ENCODE results near the gene SDS.
"Not testable (repeated sequence)": the region's sequence is repeated elsewhere in the genome, so short reads cannot be mapped to it uniquely, and the experiment has no call there.

The SDS gene

GRCh38 chr12:113359133-113359938 is 44.4 kb downstream of the SDS start:
- no peaks in the 10 kb centered on the region for H3K27me3 ChIP-seq (replicated peaks; ENCODE audit: control insufficient read depth, insufficient read depth, low read length)
- no peaks in the 10 kb centered on the region for H3K9me3 ChIP-seq (ENCODE audit: control insufficient read depth, low read length)
- DNase-seq (ENCODE audit: low read depth), result peak; percentile 26
- H3K9ac ChIP-seq (ENCODE audit: low read length), result peak overlapping the region; percentile 89
- H3K4me1 ChIP-seq (ENCODE audit: control insufficient read depth, insufficient read depth, low read length), result peaks cover 24% of the 10 kb centered on the region
- H3K4me3 ChIP-seq (ENCODE audit: low read length), result peak overlapping the region; percentile 92
- no peaks in the 10 kb centered on the region for H3K36me3 ChIP-seq (ENCODE audit: control insufficient read depth, insufficient read depth, low read length, severe bottlenecking)

- Histone ChIP-seq H3K4me3 (ENCODE audit: low read length) (peak within 1 kb of the TSS; percentile 92), H3K4me1 (ENCODE audit: control insufficient read depth, insufficient read depth, low read length) (peaks cover 24% of the 10 kb centered on the region), H3K27me3 (replicated peaks; ENCODE audit: control insufficient read depth, insufficient read depth, low read length) (no peaks in the 10 kb centered on the region), H3K9me3 (ENCODE audit: control insufficient read depth, low read length) (no peaks in the 10 kb centered on the region), H3K9ac (ENCODE audit: low read length) (peak within 1 kb of the TSS; percentile 89), H3K36me3 (ENCODE audit: control insufficient read depth, insufficient read depth, low read length, severe bottlenecking) (no peaks in the 10 kb centered on the region)
- peak; percentile 97 for DNase-seq (ENCODE audit: low read depth)
These were observed 45.1 kb downstream of the SDS start, which contains the start of gene PLBD2 for GRCh38 chr12:113358381-113359132. PLBD2 (plus strand) TSS chr12:113358587; CDS start chr12:113358601, 14 bp downstream.

GRCh38 chr12:113354192-113354591 is 49.5 kb downstream of the SDS start:
- H3K4me3 ChIP-seq (ENCODE audit: low read length); DNase-seq (ENCODE audit: low read depth); H3K9me3 ChIP-seq (ENCODE audit: control insufficient read depth, low read length); H3K4me1 ChIP-seq (ENCODE audit: control insufficient read depth, insufficient read depth, low read length); H3K9ac ChIP-seq (ENCODE audit: low read length); H3K27me3 ChIP-seq (replicated peaks; ENCODE audit: control insufficient read depth, insufficient read depth, low read length); H3K36me3 ChIP-seq (ENCODE audit: control insufficient read depth, insufficient read depth, low read length, severe bottlenecking): not testable (repeated sequence)

- no peak overlapping the region for H3K4me3 ChIP-seq (ENCODE audit: low read length)
- H3K4me1 ChIP-seq (ENCODE audit: control insufficient read depth, insufficient read depth, low read length), result no peaks in the 10 kb centered on the region
- H3K27me3 ChIP-seq (replicated peaks; ENCODE audit: control insufficient read depth, insufficient read depth, low read length), result no peaks in the 10 kb centered on the region
- H3K9me3 ChIP-seq (ENCODE audit: control insufficient read depth, low read length), result no peaks in the 10 kb centered on the region
- no peak for DNase-seq (ENCODE audit: low read depth)
- no peak overlapping the region for H3K9ac ChIP-seq (ENCODE audit: low read length)
- no peaks in the 10 kb centered on the region for H3K36me3 ChIP-seq (ENCODE audit: control insufficient read depth, insufficient read depth, low read length, severe bottlenecking)
These were observed 52.6 kb downstream of the SDS start for GRCh38 chr12:113351089-113351488.

- Histone ChIP-seq H3K4me1 (ENCODE audit: control insufficient read depth, insufficient read depth, low read length) (no peaks in the 10 kb centered on the region), H3K9ac (ENCODE audit: low read length) (no peak overlapping the region), H3K27me3 (replicated peaks; ENCODE audit: control insufficient read depth, insufficient read depth, low read length) (no peaks in the 10 kb centered on the region), H3K4me3 (ENCODE audit: low read length) (no peak overlapping the region), H3K9me3 (ENCODE audit: control insufficient read depth, low read length) (no peaks in the 10 kb centered on the region), H3K36me3 (ENCODE audit: control insufficient read depth, insufficient read depth, low read length, severe bottlenecking) (no peaks in the 10 kb centered on the region)
- no peak for DNase-seq (ENCODE audit: low read depth)
These were observed 54.7 kb downstream of the SDS start for GRCh38 chr12:113348849-113349536.

- no peak overlapping the region for H3K4me3 ChIP-seq (ENCODE audit: low read length)
- DNase-seq (ENCODE audit: low read depth), result no peak
- H3K9ac ChIP-seq (ENCODE audit: low read length), result no peak overlapping the region
- H3K4me1 ChIP-seq (ENCODE audit: control insufficient read depth, insufficient read depth, low read length), result no peaks in the 10 kb centered on the region
- H3K9me3 ChIP-seq (ENCODE audit: control insufficient read depth, low read length), result no peaks in the 10 kb centered on the region
- no peaks in the 10 kb centered on the region for H3K36me3 ChIP-seq (ENCODE audit: control insufficient read depth, insufficient read depth, low read length, severe bottlenecking)
- H3K27me3 ChIP-seq (replicated peaks; ENCODE audit: control insufficient read depth, insufficient read depth, low read length), result no peaks in the 10 kb centered on the region
These were observed 55.8 kb downstream of the SDS start for GRCh38 chr12:113347892-113348291.

- DNase-seq (ENCODE audit: low read depth), result no peak
- Histone ChIP-seq H3K36me3 (ENCODE audit: control insufficient read depth, insufficient read depth, low read length, severe bottlenecking) (no peaks in the 10 kb centered on the region), H3K9me3 (ENCODE audit: control insufficient read depth, low read length) (no peaks in the 10 kb centered on the region), H3K4me1 (ENCODE audit: control insufficient read depth, insufficient read depth, low read length) (no peaks in the 10 kb centered on the region), H3K4me3 (ENCODE audit: low read length) (no peak overlapping the region), H3K27me3 (replicated peaks; ENCODE audit: control insufficient read depth, insufficient read depth, low read length) (no peaks in the 10 kb centered on the region), H3K9ac (ENCODE audit: low read length) (no peak overlapping the region)
These were observed 56.6 kb downstream of the SDS start for GRCh38 chr12:113347107-113347506.

GRCh38 chr12:113346353-113346752 is 57.3 kb downstream of the SDS start:
- Histone ChIP-seq H3K9me3 (ENCODE audit: control insufficient read depth, low read length) (no peaks in the 10 kb centered on the region), H3K4me1 (ENCODE audit: control insufficient read depth, insufficient read depth, low read length) (no peaks in the 10 kb centered on the region), H3K4me3 (ENCODE audit: low read length) (no peak overlapping the region), H3K36me3 (ENCODE audit: control insufficient read depth, insufficient read depth, low read length, severe bottlenecking) (no peaks in the 10 kb centered on the region), H3K9ac (ENCODE audit: low read length) (no peak overlapping the region), H3K27me3 (replicated peaks; ENCODE audit: control insufficient read depth, insufficient read depth, low read length) (peaks cover 3% of the 10 kb centered on the region)
- no peak for DNase-seq (ENCODE audit: low read depth)

- no peaks in the 10 kb centered on the region for H3K4me1 ChIP-seq (ENCODE audit: control insufficient read depth, insufficient read depth, low read length)
- H3K27me3 ChIP-seq (replicated peaks; ENCODE audit: control insufficient read depth, insufficient read depth, low read length), result peaks cover 6% of the 10 kb centered on the region
- no peak overlapping the region for H3K9ac ChIP-seq (ENCODE audit: low read length)
- H3K9me3 ChIP-seq (ENCODE audit: control insufficient read depth, low read length), result no peaks in the 10 kb centered on the region
- no peaks in the 10 kb centered on the region for H3K36me3 ChIP-seq (ENCODE audit: control insufficient read depth, insufficient read depth, low read length, severe bottlenecking)
- no peak for DNase-seq (ENCODE audit: low read depth)
- H3K4me3 ChIP-seq (ENCODE audit: low read length), result no peak overlapping the region
These were observed 58.4 kb downstream of the SDS start for GRCh38 chr12:113345318-113345717.
